ENCODE results near the gene PXT1.

DNA sequence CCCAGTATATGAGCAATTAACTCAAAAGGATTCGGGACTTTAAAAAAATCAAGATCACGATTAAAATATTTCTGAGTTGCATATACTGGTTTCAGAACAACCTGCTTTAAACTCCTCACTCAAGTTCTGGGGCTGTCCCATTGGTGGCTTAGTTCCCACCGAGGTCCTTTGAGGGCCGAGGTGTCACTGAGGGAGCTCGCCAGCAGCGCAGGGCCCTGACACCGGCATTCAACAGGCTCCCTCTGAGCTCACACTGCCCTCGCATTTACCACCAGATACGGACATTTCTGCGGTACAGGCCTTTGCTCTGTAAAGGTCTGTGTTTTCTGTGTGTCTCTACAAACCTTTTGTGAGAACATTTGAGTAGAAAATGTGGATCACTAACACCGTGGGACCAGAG lies 81.6 kb downstream of the PXT1 start:
- TF ChIP-seq CTCF (IDR thresholded peaks at IDR 0.05), result no peak
- no peak for TF ChIP-seq POLR2AphosphoS5 (IDR thresholded peaks at IDR 0.05)
- no peak for TF ChIP-seq EP300 (IDR thresholded peaks at IDR 0.05)
- TF ChIP-seq POLR2A (IDR thresholded peaks at IDR 0.05), result no peak

Measured in upper lobe of left lung (tissue), 4 donors.